T-helper 1 cell treated with Interleukin-12 subunit alpha and Interleukin-12 subunit beta and Interleukin-4 antibody, amounts not matched to agents 30 μg/mL and 1 μg/mL, for 36 hours (primary cell): ENCODE results near the gene NPFF.
A peak's percentile ranks its signal among the peaks of the same experiment; 100 is the strongest.
"Not testable (repeated sequence)": the region's sequence is repeated elsewhere in the genome, so short reads cannot be mapped to it uniquely, and the experiment has no call there.

Experiments used
- H3K27ac Mint-ChIP-seq: one replicate; pipeline ENCODE4 v1.8.0; 2021; ENCODE audit warnings: mild to moderate bottlenecking, mixed read lengths
- H3K27me3 Mint-ChIP-seq: one replicate; pipeline ENCODE4 v1.8.0; 2021; ENCODE audit warnings: low read depth, mixed read lengths
- H3K36me3 Mint-ChIP-seq: one replicate; pipeline ENCODE4 v1.8.0; 2021; ENCODE audit warnings: low read depth, mixed read lengths
- H3K4me1 Mint-ChIP-seq: one replicate; pipeline ENCODE4 v1.8.0; 2021; ENCODE audit warnings: low read depth, mixed read lengths
- H3K4me3 Mint-ChIP-seq: one replicate; pipeline ENCODE4 v1.8.0; 2021; ENCODE audit warnings: mild to moderate bottlenecking, moderate library complexity, mixed read lengths
- H3K9me3 Mint-ChIP-seq: one replicate; pipeline ENCODE4 v1.8.0; 2021; ENCODE audit warnings: mixed read lengths

Gene NPFF

GRCh38 chr12:53506881-53507602 is at the start of gene NPFF:
Gene NPFF, minus strand, starts transcription at chr12:53507484. Its CDS starts 10 bp downstream, at chr12:53507474.
- Mint-ChIP-seq H3K9me3 (no peaks in the 10 kb centered on the region), H3K27ac (no peak within 1 kb of the TSS), H3K27me3 (no peaks in the 10 kb centered on the region), H3K4me1 (peaks cover 9% of the 10 kb centered on the region), H3K36me3 (peaks cover 13% of the 10 kb centered on the region), H3K4me3 (no peak within 1 kb of the TSS)

- H3K4me1 Mint-ChIP-seq: peaks cover 6% of the 10 kb centered on the region
- no peaks in the 10 kb centered on the region for H3K27me3 Mint-ChIP-seq
- H3K9me3 Mint-ChIP-seq: no peaks in the 10 kb centered on the region
- H3K36me3 Mint-ChIP-seq: peaks cover 17% of the 10 kb centered on the region
- no peak overlapping the region for H3K4me3 Mint-ChIP-seq
- no peak overlapping the region for H3K27ac Mint-ChIP-seq
These were observed 45.4 kb upstream of the NPFF start for GRCh38 chr12:53552361-53553327.

DNA sequence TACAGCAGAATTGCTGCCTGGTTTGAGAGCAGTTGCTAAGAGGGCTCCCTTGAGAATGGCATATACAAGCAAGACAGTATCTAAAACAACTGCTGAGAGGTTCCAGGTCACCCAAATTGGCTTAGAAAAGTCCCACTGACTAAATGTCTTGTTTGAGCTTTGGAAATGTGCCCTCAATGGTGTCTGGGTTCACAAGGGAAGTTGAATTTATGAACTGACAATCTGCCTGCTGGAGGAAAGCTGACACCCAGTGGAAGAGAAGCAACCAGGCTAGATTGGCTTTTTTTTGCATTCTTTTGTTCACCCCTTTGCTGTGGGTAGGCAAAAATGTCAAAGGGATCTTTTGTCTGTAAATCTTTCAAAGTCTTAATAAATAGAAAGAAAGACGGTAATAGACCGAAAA is 44.6 kb upstream of the NPFF start:
- no peaks in the 10 kb centered on the region for H3K9me3 Mint-ChIP-seq
- no peak overlapping the region for H3K4me3 Mint-ChIP-seq
- H3K27ac Mint-ChIP-seq: no peak overlapping the region
- no peaks in the 10 kb centered on the region for H3K27me3 Mint-ChIP-seq
- H3K36me3 Mint-ChIP-seq: peaks cover 20% of the 10 kb centered on the region
- peaks cover 6% of the 10 kb centered on the region for H3K4me1 Mint-ChIP-seq

DNA sequence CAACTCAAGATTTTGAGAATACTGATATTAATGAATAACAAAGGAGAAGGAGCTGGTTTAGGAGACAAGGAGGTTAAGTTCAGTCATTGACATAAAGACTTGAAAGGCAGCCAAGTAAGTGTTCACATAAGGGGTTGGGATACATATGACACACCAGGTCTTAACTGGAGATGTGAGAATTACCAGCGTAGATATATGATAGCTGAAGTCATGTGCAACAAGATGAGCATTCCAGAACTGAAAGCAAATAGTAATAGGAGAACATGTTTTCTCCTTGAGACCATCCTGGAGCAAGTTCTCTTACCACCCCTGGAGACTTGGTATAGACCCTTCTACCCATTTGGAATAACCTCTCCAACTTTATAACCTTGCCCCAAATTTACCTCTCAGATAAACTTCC is 43.3 kb upstream of the NPFF start:
- no peak overlapping the region for H3K27ac Mint-ChIP-seq
- peaks cover 20% of the 10 kb centered on the region for H3K36me3 Mint-ChIP-seq
- no peaks in the 10 kb centered on the region for H3K27me3 Mint-ChIP-seq
- no peaks in the 10 kb centered on the region for H3K9me3 Mint-ChIP-seq
- H3K4me1 Mint-ChIP-seq: peaks cover 6% of the 10 kb centered on the region
- H3K4me3 Mint-ChIP-seq: no peak overlapping the region

DNA sequence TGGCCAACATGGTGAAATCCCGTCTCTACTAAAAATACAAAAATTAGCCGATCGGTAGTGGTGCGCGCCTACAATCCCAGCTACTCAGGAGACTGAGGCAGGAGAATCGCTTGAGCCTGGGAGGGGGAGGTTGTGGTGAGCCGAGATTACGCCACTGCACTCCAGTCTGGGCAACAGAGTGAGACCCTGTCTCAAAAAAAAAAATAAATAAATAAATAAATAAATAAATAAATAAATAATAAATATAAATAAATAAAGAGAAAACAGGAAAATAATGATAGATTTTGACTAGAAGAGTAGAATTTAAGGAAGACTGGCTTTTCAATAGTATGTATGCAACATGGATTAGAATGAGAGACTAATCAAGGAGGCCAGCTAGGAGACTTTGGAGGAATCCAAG is 42.8 kb upstream of the NPFF start:
- not testable (repeated sequence) for H3K27ac Mint-ChIP-seq, H3K4me1 Mint-ChIP-seq, H3K27me3 Mint-ChIP-seq, H3K9me3 Mint-ChIP-seq, H3K4me3 Mint-ChIP-seq
- peaks cover 20% of the 10 kb centered on the region for H3K36me3 Mint-ChIP-seq

- H3K27ac Mint-ChIP-seq, H3K27me3 Mint-ChIP-seq, H3K9me3 Mint-ChIP-seq, H3K4me3 Mint-ChIP-seq: not testable (repeated sequence)
- Mint-ChIP-seq H3K4me1 (peaks cover 13% of the 10 kb centered on the region), H3K36me3 (peaks cover 18% of the 10 kb centered on the region)
These were observed 41.1 kb upstream of the NPFF start for GRCh38 chr12:53548354-53548753.

- H3K4me1 Mint-ChIP-seq: peaks cover 7% of the 10 kb centered on the region
- peaks cover 10% of the 10 kb centered on the region for H3K36me3 Mint-ChIP-seq
- H3K27ac Mint-ChIP-seq: peak overlapping the region; percentile 28
- no peaks in the 10 kb centered on the region for H3K9me3 Mint-ChIP-seq
- no peaks in the 10 kb centered on the region for H3K27me3 Mint-ChIP-seq
- no peak overlapping the region for H3K4me3 Mint-ChIP-seq
These were observed 36.3 kb upstream of the NPFF start for GRCh38 chr12:53543539-53543938.

DNA sequence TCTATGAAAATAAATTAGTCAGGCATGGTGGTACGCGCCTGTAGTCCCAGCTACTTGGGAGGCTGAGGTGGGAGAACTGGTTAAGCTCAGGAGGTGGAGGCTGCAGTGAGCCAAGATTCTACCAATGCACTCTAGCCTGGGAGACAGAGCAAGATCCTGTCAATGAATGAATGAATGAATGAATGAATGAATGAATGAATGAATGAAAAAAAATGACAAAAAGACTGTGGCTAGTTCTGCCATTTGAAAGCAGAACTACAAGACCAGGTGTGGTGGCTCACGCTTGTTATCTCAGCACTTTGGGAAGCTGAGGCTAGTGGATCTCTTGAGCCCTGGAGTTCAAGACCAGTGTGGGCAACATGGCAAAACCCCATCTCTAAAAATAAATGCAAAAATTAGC is 32.2 kb upstream of the NPFF start:
- H3K4me3 Mint-ChIP-seq: no peak overlapping the region
- H3K27ac Mint-ChIP-seq: no peak overlapping the region
- H3K4me1 Mint-ChIP-seq: peaks cover 7% of the 10 kb centered on the region
- H3K9me3 Mint-ChIP-seq: no peaks in the 10 kb centered on the region
- H3K36me3 Mint-ChIP-seq: peaks cover 16% of the 10 kb centered on the region
- no peaks in the 10 kb centered on the region for H3K27me3 Mint-ChIP-seq

DNA sequence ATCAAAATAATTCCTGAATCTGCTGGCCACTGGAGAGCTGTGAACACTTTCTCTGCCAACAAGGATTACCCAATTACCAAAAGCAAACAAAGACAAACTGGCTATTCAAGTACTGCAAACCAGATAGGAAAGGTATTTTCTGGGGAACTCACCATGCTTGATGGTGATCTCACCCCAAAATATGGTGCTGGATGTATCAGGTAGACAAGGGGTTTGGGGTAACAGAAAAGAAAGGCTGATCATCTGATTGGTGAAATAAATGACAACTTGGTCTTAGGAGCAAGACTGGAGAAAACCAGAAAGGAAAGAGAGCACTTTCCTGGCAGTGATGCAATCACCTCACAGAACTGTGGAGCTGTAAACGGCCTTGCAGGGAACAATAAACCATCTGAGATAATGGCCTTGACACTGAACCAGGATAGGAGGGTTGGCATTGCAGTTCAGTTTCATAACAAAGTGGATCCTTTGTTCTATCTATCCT is 31.0 kb upstream of the NPFF start:
- no peak overlapping the region for H3K27ac Mint-ChIP-seq
- no peaks in the 10 kb centered on the region for H3K9me3 Mint-ChIP-seq
- H3K4me3 Mint-ChIP-seq: no peak overlapping the region
- H3K27me3 Mint-ChIP-seq: no peaks in the 10 kb centered on the region
- peaks cover 22% of the 10 kb centered on the region for H3K36me3 Mint-ChIP-seq
- H3K4me1 Mint-ChIP-seq: no peaks in the 10 kb centered on the region

GRCh38 chr12:53536962-53537361 is 29.7 kb upstream of the NPFF start:
- Mint-ChIP-seq H3K27ac (no peak overlapping the region), H3K36me3 (peaks cover 31% of the 10 kb centered on the region)

DNA sequence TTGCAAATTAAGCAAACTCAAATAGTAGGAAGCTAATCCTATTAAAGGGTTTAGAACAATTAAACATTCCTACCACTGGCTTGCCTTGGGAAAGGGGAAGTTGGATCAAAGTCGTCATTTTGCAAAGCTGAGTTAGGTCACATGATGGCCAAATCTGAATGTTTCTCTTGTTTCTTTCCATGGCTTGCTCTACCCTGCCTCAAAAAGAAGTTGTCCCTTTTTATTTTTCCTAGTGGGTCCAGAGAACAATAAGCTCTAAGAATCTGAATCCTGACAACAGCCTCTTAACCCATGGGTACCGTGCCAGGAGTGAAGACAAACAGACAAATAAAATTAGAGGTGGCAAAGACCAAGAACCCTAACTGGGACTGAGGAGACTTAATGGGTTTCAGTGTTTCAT is 26.2 kb upstream of the NPFF start:
- Mint-ChIP-seq H3K27ac (no peak overlapping the region), H3K4me1 (no peaks in the 10 kb centered on the region)

More at GRCh38 chr12:53536962-53537361, 29.7 kb upstream of the NPFF start:
- Mint-ChIP-seq H3K4me3 (no peak overlapping the region), H3K4me1 (no peaks in the 10 kb centered on the region), H3K9me3 (no peaks in the 10 kb centered on the region), H3K27me3 (no peaks in the 10 kb centered on the region)

GRCh38 chr12:53532524-53533445 is 25.5 kb upstream of the NPFF start:
- H3K27me3 Mint-ChIP-seq: no peaks in the 10 kb centered on the region
- no peak overlapping the region for H3K27ac Mint-ChIP-seq
- no peak overlapping the region for H3K4me3 Mint-ChIP-seq
- H3K36me3 Mint-ChIP-seq: peaks cover 34% of the 10 kb centered on the region
- H3K4me1 Mint-ChIP-seq: no peaks in the 10 kb centered on the region
- H3K9me3 Mint-ChIP-seq: no peaks in the 10 kb centered on the region

More for the DNA sequence above, 26.2 kb upstream of the NPFF start:
- Mint-ChIP-seq H3K36me3 (peaks cover 34% of the 10 kb centered on the region), H3K27me3 (no peaks in the 10 kb centered on the region), H3K4me3 (no peak overlapping the region), H3K9me3 (no peaks in the 10 kb centered on the region)

GRCh38 chr12:53532021-53532420 is 24.7 kb upstream of the NPFF start:
- Mint-ChIP-seq H3K27ac (no peak overlapping the region), H3K9me3 (no peaks in the 10 kb centered on the region), H3K36me3 (peaks cover 30% of the 10 kb centered on the region), H3K4me3 (no peak overlapping the region), H3K27me3 (no peaks in the 10 kb centered on the region), H3K4me1 (no peaks in the 10 kb centered on the region)

DNA sequence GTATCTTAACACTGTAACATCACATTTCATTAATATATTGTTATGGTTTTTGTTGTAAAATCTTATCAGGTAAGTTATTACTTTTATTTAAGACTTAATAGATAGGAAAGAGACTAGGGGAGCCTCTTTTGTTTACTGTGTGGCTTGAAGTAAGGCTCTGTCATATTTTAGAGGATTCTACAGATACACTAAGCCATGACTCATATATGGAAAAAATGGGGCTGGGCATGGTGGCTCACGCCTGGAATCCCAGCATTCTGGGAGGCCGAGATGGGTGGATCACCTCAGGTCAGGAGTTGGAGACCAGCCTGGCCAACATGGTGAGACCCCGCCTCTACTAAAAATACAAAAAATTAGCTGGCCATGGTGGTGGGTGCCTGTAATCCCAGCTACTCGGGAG is 23.6 kb upstream of the NPFF start:
- peaks cover 28% of the 10 kb centered on the region for H3K36me3 Mint-ChIP-seq
- no peaks in the 10 kb centered on the region for H3K4me1 Mint-ChIP-seq
- no peak overlapping the region for H3K27ac Mint-ChIP-seq

More for the DNA sequence above, 23.6 kb upstream of the NPFF start:
- no peaks in the 10 kb centered on the region for H3K27me3 Mint-ChIP-seq
- H3K9me3 Mint-ChIP-seq: no peaks in the 10 kb centered on the region
- no peak overlapping the region for H3K4me3 Mint-ChIP-seq
